ENCODE results near the gene SLC9C1.

SLC9C1 gene

DNA sequence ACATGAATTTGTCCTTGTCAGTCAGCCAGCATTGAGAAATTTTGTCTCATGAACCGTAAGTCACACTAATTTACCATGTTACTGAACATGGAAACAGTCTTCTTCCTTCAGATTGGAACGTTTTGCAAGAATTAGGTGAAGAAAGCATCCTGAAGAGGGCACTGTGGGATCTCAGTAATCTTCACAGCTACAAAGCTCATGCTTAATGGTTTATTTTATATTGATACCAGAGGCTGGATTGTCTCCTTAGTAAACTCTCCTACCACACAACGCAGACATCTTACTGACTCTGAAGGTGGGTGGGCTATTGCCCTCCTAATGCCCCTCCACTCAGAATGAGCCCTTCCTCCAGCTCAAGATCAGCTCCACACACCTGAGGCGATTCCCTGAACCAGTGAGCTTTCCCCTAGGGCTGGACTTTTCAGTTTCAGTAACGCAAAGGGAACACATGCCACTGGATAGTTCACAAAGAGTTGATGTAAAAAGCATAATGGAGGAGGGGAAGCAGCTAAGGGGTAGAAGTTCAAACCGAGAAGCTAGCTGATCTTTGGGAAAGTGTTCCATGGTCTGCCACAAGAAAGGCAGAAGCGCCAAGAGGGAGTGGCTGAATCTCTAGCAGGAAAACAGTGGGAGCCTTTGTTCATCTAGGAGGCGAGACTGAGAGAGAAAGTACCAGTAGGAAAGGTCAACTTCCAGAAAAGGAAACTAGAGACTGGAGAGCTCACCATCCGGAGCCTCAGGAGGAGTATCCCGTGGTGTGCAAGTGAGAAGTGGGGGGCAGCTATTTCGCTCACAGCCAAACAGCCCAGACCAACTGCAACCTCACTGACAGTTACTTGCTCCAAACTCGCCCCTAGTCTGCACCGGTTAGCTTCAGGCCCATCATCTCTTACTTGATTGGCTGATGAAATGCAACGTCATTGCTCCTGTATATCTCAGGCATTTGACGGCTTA lies at the start of gene SLC9C1:
TSS of gene SLC9C1 (minus strand) at position 849 of the 954 bp plus-strand sequence. CDS start 7,425 bp downstream, outside the sequence.
- DNase-seq = no peak

DNA sequence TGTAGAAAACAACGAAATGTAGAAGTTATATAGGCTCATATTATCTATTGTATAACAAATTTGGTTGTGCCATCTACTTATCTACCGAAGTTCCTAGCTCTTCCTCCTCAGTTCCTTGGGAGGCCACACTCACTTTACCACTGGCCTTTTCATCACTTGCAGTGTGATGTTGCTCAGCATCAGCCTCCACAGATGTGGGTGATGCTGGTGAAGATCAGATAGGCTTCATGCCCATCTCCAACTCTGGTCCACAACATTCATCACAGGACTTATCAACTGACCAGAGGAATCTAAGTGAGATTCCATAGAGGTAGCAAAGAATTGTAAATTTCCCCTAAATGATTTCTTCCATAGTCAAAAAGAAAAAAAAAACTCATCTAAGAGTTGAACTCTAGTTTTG lies 47.4 kb upstream of the SLC9C1 start:
- no peak for DNase-seq

DNA sequence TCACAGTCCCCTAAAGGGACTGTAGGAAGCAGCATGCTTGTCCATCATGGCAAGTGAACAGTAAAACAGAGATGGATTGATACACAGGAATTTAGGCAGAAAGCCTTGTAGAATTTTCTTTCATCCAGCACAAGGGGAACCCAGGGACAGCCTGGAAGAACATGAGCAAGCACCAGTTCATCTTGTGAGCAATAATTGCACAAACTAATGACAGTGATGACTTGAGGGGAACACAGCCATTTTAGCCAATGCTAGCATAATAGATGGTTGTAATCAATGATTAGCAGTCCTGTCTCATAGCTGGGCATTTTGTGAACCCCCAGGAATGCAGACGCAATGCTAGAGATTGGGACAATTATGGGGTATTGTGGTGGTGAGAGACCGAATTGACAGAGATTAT lies 45.6 kb upstream of the SLC9C1 start:
- no peak for DNase-seq

DNA sequence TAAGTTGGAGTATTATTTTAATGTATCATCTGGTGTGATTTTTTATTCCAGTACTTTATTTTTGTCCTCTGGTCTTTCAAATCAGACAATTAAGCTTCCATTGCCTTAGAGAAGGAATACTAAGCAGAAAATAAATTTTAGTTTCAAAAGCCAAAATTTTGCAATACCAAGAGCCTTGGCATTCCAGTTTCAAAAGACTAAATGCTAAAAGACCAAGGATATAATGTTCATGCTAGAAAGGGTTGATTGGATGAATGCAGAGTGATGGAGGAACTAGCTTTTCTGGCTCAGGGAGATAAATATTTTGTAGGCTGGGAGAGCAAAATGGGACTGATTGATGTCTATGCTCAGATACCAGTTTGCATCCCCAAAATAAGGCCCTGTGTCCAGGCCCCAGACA lies 45.1 kb upstream of the SLC9C1 start:
- DNase-seq = no peak

DNA sequence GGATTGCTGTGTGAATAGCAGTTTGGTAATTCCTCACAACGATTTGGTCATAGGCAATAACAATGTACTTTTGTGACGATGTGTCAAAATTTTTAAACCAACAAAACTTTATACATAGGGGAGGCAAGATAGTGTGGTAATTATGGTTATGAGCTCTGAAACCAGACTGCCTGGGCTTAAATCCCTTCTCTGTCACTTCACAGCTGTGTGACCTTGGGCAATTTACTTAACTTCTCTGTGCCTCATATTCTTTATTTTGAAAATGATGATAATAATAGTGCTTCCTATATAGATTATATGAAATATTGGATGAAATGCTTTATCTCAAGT lies 44.7 kb upstream of the SLC9C1 start:
- no peak for DNase-seq

DNA sequence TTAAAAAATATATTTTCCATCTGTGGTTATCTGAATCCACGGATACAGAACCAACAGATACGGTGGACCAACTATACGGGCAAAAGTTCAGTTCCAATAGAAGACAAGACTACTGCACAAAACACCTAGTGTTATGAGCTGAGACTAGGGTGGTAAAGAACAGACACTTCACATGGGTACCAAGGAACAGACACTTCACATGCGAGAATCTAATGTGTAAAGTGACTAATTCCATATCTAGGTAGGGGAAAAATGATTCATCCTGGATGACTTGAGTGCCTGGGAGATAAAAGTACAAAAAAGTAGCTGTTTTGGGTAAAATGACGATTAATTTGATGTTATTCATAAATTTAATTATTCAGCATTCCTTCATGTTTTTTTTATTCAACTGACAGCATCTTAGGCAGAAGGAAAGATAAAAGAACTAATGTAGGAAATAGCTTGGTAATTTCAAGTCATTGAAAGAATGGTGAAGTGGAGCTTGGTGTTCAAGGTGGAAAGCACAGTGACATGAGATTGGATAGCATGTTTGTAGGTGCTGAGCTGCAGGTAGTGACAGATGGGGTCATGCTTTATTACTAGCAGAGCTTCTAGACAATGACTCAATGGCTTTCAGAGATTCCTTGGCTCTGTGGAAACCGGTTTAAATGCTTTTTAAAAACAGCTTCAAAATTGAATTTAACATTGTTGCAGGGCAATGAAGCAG lies 44.2 kb upstream of the SLC9C1 start:
- DNase-seq = no peak

DNA sequence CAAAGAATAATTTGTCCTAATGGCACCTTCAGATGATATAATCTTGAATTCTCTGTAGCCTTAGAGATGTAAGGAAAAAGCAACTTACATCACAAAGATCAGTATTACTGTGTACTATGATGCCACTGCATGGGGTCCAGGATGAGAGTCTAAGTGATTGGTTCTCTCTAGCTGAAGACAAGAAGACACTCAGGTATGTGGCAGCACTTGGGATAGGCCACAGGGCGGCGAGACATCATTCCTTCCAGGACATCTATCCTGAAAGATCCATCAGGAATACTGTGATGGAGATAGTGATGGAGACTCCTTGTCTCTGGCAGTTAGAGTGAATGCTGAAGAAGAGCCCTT lies 41.4 kb upstream of the SLC9C1 start:
- DNase-seq = no peak

DNA sequence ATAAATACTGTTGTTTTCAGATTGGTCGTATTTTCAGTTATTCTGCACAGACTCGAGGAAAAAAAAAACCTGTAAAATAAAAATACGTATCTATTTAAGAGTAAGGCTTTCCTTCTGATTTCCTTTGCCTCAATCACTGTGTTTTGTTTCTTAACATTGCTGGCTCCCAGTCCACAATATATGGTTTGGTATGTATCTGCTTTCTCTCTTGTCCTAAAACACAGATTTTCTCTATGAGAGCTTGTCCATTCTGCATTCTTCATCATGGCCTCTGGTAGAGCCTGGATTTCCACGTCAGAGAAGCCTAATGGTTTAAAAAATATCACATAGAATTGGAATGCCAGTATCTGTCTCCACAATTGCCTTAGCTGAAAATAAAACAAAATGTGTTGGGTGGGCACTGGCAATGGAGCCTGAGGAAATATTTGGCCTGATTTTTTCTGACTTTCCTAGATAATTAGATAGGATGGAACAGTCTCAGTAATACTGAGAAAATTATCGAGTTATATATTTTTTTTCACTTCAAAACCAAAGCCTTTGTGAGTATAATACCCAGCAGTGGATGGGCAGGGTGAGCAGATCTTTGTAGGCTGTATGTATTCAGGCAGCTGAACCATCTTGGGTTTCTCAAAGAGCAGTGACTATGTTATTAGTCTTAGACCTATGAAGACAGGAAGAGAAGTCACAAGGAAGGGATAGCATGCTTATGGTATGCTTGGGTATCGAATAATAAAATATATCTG lies 40.8 kb upstream of the SLC9C1 start:
- DNase-seq = no peak

DNA sequence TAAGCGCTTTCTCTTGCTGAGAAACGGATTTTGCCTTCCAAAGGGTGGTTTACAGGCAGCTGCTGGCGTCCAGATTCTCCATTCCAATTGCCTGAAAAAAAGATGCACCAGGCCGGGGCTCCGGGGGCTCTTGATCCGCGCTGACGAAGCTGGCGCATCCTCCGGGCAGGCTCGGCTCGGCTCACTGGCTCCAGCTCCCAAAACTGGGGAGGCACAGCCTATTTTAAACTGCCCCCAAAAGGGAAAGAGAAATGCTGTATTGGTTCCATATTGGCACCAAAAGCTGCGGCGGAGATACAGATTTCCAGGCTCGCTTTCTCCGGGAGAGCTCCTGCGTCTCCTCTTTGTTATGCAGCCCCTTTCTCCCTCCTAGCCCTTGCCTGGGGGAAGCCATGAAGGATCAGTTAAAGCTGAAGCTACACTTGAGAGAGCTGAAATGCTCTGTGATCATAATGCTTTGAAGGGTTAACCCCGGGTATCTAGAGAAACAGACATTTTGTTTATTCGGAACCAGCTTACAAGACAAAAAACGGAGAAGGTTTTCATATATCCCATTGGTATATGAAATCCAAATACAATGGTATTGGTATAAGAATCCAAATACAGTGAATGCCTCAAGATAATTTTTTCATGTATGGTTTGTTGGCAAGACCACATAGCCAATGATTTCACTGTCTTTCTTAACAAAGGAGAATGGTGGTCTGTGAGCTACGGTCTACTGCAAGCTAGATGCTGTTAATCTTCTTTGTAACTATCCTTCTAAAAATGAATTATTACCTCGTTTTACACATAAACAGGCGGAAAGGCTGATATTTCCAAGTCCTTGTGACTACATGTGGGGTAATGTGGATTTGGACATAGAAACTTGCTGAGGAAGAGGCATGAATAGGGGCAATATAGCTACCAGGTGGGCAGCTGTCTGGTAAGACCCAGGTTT lies 39.6 kb upstream of the SLC9C1 start:
- no peak for DNase-seq

DNA sequence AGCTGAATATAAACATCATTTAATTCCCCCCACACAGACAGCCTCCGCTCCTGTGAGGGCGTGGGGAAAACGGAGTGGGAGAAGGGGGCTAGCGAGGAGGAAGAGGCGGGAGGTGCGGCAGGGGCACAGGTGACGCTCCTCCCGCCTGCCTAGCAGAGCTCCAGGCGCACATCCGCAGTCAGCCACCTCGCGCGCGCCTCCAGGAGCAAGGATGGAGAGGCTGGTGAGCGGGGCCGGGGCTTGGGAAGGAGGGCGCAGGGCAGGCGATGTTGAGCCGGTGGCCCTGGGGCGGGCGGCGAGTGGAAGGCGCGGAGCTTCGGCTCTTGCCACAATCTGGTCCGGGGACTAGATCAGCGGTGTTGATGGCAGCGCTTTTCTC lies 39.0 kb upstream of the SLC9C1 start, which contains the start of gene CD200:
TSS of gene CD200 (plus strand) at position 155 of the 379 bp plus-strand sequence. CDS start at position 212, 57 bp downstream.
- no peak for DNase-seq

DNA sequence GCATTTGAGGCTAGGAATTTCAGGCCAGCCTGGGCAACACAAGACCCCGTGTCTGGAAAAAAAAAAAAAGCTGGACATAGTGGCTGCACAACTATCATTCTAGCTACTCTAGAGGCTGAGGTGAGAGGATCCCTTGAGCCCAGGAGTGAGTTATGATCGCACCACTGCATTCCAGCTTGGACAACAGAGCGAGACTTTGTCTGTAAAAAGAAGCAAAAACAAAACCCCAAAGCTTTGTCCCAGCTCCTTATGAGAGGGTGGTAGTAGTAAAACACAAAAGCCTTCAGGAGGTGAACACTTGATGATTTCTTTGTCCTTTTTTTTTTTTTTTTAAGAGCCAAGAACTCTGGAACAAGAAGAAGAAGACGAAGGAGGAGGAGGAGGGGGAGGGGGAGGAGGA lies 37.8 kb upstream of the SLC9C1 start:
- DNase-seq = no peak

DNA sequence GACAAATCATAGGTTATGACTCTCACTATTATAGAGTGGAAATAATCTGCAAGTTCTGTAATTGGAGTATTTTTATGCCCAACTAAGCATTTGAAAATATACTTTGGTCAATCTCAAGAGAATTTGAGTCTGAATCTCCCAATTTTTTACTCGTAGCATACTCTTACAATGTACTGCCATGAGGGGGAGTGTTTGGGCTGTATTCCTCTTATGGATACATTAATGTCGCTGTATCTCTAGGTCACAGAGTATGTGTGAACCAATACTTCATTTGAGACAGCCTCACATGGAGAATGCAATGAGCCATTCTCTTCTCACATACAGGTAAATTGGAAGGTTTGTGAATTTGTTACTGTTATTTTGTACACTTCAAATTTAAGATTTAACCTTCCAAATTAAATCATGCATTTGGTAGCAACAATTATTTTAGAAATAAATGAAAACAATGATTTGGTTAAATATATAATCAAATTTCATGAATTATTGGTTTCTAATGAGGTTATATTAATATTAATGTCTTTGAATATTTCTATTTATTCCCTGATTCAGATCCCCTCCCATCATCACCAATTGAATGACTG lies 33.4 kb upstream of the SLC9C1 start:
- no peak for DNase-seq

DNA sequence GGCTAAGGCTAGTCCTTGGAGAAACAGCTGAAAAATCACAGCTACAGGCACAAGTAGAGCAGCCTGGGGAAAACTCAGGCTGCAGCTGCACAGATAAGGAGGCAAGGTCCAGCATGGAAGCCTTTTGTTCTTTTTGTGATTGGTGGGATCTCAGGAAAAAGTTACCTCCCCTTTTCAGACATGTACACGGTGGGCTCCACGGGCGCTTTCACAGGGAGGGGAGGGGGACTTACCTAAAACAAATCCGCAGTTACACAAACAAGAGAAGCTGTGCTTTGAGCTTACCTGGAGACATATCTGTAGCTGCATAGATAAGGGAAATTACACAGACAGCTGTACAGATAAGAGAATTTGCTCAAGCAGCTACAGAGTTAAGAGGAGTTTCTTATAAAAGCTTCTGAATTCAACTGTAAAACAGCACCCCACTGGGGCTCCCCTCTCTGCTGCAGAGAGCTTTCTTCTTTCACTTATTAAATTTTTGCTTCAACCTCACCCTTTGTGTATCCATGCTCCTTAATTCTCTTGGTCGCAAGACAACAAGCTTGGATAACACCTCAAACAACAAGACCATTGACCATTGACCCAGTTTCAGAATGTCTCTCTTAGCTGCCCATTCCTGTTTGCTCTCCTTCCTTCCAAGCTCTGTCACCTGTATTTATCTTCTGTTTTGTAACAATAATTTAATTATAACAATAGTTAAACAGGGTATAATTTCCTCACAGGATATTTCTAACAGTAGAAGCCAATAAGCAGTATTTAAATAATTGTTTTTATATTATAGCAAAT lies 28.0 kb upstream of the SLC9C1 start:
- no peak for DNase-seq

DNA sequence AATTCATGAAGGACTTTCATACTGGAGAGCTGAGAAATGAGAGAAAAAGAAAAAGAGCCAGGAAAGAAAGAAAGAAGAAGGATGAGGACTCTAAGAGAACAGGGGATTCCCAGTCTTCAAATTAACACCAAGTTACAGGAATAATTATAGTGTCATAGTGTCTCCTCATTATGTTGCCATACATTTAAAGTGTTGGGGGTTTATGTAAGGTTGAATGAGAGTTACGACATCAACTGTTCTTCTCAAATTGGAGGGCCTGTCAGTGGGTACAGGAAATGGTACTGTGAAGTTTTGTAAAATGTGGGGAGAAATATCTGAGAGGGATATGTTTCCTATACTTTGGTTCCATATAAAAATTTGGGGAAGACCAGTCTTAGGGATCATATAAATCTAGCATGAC lies 26.7 kb upstream of the SLC9C1 start:
- DNase-seq = no peak

DNA sequence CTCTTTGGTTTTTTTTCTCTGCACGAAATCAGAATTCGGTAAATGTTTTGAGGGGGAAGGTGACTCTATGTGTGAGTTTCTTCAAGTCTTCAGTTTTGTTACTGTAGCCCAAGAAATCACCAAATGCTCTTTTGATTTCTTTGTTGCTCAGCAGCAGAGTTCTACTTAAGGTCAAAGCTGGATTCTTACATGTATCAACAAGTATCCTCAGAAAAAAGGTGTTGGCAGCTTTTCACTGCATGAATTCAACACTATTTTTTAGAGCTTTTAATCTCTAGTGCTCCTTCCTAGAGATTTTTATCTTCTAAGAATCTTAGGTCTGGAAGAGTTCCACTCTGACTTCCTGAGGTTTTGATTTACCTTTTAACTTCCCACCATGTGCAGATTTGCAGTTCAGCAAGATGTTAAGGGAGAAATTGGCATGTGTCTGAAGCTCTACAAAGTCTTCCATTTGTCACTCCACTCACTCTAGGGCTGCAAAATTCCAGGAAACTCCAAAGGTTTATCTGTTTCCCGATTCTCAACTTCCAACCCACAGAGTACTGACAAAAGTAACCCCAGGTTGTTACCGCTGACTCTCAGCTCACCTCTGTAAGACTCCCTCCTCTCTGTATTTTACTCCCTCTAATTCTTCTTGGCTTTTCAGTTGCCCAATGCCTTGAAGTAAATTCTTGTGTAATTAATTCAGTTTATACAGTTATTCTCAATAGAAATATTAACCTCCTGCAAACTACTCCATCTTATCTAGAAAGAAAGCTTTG lies 25.7 kb upstream of the SLC9C1 start:
- no peak for DNase-seq

DNA sequence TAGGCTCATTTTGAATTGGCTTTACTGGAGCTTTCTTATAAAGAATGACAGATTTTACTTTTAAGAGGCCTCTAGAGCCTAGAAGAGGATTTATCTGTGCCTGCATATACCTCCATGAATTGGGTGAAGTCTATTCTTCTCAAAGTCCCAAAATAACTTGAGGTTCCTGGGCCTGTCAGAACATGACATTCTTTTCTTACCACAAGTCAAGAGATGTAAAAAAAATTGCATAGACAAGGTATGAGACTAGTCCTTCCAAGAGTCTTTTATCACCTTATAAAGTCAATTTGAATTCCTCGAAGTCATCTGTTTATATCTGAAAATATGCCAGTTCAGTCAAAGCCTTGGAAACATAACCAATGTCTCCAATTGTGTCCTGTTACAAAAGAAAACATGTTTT lies 21.8 kb upstream of the SLC9C1 start:
- no peak for DNase-seq

DNA sequence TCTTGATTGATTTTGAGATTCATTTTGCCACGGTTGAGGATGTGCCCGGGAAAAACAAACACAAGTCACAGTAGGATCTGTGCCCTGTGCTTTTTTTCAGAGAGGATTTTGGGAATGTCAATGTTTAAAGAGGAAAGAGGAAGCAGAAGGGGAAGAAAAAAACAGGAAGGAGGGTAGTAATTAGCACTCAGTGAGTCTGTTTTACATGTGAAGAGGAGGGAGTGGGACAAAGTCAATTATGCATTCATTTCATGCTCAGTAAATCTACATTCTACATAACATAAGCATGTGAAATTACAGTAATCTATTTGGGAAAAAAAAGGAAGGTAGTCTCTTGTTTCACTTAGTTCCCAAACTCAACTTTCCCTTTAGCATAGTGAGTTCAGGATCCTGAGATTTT lies 20.6 kb upstream of the SLC9C1 start:
- DNase-seq = no peak

DNA sequence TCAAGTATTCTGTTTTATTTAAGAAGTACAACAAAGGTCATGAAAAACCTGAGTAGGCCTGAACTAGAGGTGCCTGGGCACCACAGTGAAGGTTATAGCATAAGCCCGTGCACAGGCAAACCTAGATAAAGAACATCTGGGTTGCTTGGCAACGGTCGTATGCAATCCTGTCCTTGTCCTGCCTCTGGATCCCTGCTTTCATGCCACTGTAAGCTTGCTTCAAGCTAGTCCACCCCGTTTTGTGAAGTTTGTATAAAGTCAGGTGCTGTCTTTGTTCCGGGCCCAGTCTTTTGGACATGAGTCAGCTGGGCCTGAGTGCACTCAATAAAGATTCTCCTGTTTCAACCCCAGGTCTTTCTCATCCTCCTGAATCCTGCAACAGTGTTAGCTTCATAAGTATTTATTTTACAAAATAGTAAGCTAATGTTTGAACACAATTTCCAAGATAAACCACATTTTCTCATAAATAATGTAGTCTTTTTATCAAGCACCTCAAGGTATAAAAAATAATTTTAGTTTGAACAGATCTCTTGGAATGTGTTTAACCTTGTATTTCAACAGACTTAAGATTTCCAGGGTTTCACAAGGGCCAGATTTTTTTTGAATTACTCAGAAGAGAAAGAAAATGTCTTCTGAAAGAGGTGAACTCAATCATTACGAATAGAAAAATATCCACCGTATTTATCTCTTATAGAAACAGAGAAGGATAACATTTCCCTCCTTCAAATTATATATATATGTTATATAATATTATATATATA lies 14.3 kb upstream of the SLC9C1 start:
- peak in 1 of 2 experiments; percentile 15 for DNase-seq

DNA sequence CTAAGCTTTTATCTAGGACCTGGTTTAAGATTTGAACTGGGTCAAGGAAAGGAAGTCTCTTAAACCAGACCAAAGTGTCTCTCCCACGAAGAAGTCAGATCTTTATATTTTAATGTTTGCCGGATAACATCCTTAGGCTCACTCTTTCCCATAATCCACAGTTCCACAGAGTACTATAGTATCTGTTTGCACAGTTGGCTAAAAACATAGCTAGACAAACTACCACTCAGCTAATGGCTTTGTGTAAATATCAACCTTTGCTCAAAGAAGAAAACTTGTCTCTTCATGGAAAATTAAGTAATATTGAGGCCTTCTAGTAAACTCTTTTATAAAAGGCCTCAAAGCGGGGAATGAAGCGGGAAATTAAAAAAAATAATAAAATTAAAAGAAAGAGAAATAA lies 13.5 kb upstream of the SLC9C1 start:
- no peak for DNase-seq

DNA sequence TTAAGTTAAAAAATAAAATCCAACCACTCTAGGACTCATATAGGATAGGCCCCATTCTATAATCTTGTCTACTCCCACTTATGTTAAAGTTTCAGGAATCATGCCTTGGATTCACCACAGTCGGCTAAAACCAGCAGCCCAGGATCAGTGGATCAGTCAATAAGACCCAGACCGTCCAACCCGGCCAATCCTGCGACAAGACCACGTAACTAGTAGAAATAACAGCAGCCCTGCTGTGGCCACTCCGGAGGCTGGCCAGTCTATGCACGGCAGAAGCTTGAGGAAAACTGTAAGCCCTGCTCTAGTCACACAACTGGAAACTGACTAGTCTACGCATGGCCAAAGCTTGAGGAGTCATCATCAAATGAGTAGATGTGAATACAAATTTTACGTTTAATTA lies 12.8 kb upstream of the SLC9C1 start:
- DNase-seq = no peak
